Testis (tissue), 3 donors: ENCODE measurements around the gene DCDC2C. TPM values are rescaled to one million over a fixed set of nuclear protein-coding genes. Genes with fewer than 3 reads are reported as not detected.

ENCODE experiments used
- DNase-seq: peaks from one replicate; pipeline ENCODE4 v3.0.0-alpha.2; 2019
- H3K27ac ChIP-seq, 2 donors: fragments of 200-600 bp; sonication (generic); one replicate each; pipeline ENCODE4 v1.5.1; 2019
- H3K27me3 ChIP-seq: fragments of 200-600 bp; sonication (generic); one replicate; pipeline ENCODE4 v1.5.1; 2019
- H3K36me3 ChIP-seq: fragments of 200-600 bp; sonication (generic); one replicate; pipeline ENCODE4 v1.5.1; 2017; ENCODE audit warnings: low read depth; ENCODE audit errors: missing control alignments
- H3K4me1 ChIP-seq: fragments of 200-600 bp; sonication (generic); one replicate; pipeline ENCODE4 v1.5.1; 2019
- H3K4me3 ChIP-seq, 2 donors: fragments of 200-600 bp; sonication (generic); one replicate each; pipeline ENCODE4 v1.5.1; 2017 to 2019
- H3K9me3 ChIP-seq: fragments of 200-600 bp; sonication (generic); one replicate; pipeline ENCODE4 v1.5.1; 2017
- CTCF ChIP-seq, 3 experiments: fragments of 450-650 bp in 2 of 3; fragments of 200-600 bp in 1 of 3; sonication (generic) in 1 of 3; IDR thresholded peaks; one replicate each; pipeline ENCODE4 v1.5.1; 2016 to 2019; ENCODE audit warnings: antibody characterized with exemption in 3 of 3, mild to moderate bottlenecking in 2 of 3, moderate library complexity in 1 of 3
- POLR2A ChIP-seq: fragments of 450-650 bp; IDR thresholded peaks from one replicate; pipeline ENCODE4 v1.6.1; 2017; ENCODE audit warnings: antibody characterized with exemption, mild to moderate bottlenecking, moderate library complexity
- WGBS, 2 donors: methylation state at CpG; one replicate each; pipeline ENCODE4 v1.1.5; 2018; 5-methylcytosine and 5-hydroxymethylcytosine counted together
- intact Hi-C: fragments of 100-400 bp; cut with DNase I; formaldehyde crosslinking; loops from one replicate; pipeline ENCODE4 v1.15.1; 2023; ENCODE audit warnings: low total_unique reads
- polyA plus RNA-seq: library from polyadenylated mRNA; stranded (reverse); fragments of 350-450 nt; fragmentation: Illumina TruSeq; extraction: RNeasy Lipid Tissue Mini Kit (QIAGEN cat#74804); gene quantifications from one replicate; pipeline ENCODE4 v1.2.3, GENCODE V29; 2014; ENCODE audit warnings: low read depth, low replicate concordance; ENCODE audit not compliant: insufficient read depth
- total RNA-seq, 2 donors: library from RNA; depleted of rRNA; stranded (reverse); fragments of >200 nt; gene quantifications; one replicate each; pipeline ENCODE4 v1.2.3, GENCODE V29; 2016

Gene DCDC2C
- total and polyA plus RNA-seq, 3 donors from 2014 or later, result 9.9 to 12.1 (median 10.6) TPM

- Histone ChIP-seq H3K4me1 (no peaks in the 10 kb centered on the region), H3K27ac (no peak overlapping the region), H3K4me3 (no peak overlapping the region), H3K9me3 (no peaks in the 10 kb centered on the region), H3K36me3 (no peaks in the 10 kb centered on the region), H3K27me3 (no peaks in the 10 kb centered on the region)
- 82 to 87% methylated on average over 4 of the region's 4 CpGs for WGBS, 2 donors
- no peak for TF ChIP-seq POLR2A
- no peak for TF ChIP-seq CTCF (IDR thresholded peaks at IDR 0.05)
- DNase-seq, result no peak
- intact Hi-C loops, result no loop called here
Observed at GRCh38 chr2:3871002-3871401, 167.6 kb downstream of the DCDC2C start.

DNA sequence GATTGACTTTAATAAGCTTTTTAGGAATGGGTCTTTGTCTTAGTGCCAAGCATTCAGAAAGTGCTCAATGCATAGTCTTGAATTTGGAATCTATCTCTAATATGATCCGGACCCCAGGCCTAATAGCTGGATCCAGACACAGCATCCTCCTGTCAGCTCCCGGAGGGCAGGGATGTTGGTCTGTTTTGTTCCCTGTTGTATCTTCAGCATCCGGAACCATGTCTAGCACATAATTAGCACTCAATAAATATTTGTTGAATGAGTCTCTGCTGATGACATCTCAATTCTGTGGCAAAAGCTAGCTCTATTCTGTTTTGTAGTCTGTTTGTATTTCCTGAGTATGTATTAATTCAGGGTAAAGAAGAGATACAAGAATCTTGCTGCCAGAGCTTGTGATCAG, 169.1 kb downstream of the DCDC2C start:
- Histone ChIP-seq H3K4me1 (no peaks in the 10 kb centered on the region), H3K4me3 (no peak overlapping the region), H3K36me3 (no peaks in the 10 kb centered on the region), H3K9me3 (no peaks in the 10 kb centered on the region), H3K27me3 (no peaks in the 10 kb centered on the region), H3K27ac (no peak overlapping the region)
- TF ChIP-seq POLR2A, result no peak
- TF ChIP-seq CTCF (IDR thresholded peaks at IDR 0.05), result no peak
- no peak for DNase-seq
- 94 to 97% methylated on average over 3 of the region's 3 CpGs for WGBS, 2 donors
- intact Hi-C loops, result no loop called here

DNA sequence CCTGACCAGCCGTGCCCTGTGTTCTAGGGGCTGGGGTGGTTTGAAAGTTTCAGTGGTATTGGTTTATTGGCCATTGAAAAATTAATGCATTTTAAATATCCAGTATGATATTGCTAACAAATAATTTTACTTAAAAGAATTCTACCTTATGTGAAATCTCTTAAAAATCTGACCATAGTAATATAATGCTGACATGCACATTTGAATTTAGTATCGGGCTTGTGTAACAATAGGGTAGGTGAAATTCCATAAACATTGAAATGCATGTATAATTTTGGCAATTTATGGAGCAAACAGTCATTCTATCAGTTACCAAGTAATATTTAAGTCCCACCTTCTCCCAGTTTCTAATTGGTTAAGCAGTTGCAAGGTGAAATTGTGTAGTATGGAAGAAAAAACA, 170.5 kb downstream of the DCDC2C start:
- Histone ChIP-seq H3K4me3 (no peak overlapping the region), H3K27ac (no peak overlapping the region), H3K27me3 (no peaks in the 10 kb centered on the region), H3K9me3 (no peaks in the 10 kb centered on the region), H3K36me3 (no peaks in the 10 kb centered on the region), H3K4me1 (no peaks in the 10 kb centered on the region)
- TF ChIP-seq POLR2A (no peak), CTCF (IDR thresholded peaks at IDR 0.05) (no peak)
- no peak for DNase-seq
- WGBS, 2 donors, result 96 to 99% methylated on average over 2 of the region's 2 CpGs
- intact Hi-C loops, result no loop called here

- WGBS, 2 donors, result 53 to 64% methylated on average over 4 of the region's 4 CpGs
- Histone ChIP-seq H3K36me3 (no peaks in the 10 kb centered on the region), H3K4me3 (no peak overlapping the region), H3K27ac (no peak overlapping the region), H3K9me3 (no peaks in the 10 kb centered on the region), H3K4me1 (no peaks in the 10 kb centered on the region), H3K27me3 (no peaks in the 10 kb centered on the region)
- intact Hi-C loops, result no loop called here
- no peak for DNase-seq
- no peak for TF ChIP-seq POLR2A
- no peak for TF ChIP-seq CTCF (IDR thresholded peaks at IDR 0.05)
Observed at GRCh38 chr2:3876221-3876620, 172.8 kb downstream of the DCDC2C start.

GRCh38 chr2:3876685-3877084, 173.3 kb downstream of the DCDC2C start:
- H3K4me1 ChIP-seq, result no peaks in the 10 kb centered on the region
- H3K4me3 ChIP-seq, result no peak overlapping the region
- DNase-seq, result no peak
- WGBS, 2 donors, result 66 to 69% methylated on average over 3 of the region's 3 CpGs
- intact Hi-C loops, result no loop called here
- no peaks in the 10 kb centered on the region for H3K36me3 ChIP-seq
- H3K27ac ChIP-seq, result no peak overlapping the region
- H3K9me3 ChIP-seq, result no peaks in the 10 kb centered on the region
- TF ChIP-seq CTCF (IDR thresholded peaks at IDR 0.05) (no peak), POLR2A (no peak)
- no peaks in the 10 kb centered on the region for H3K27me3 ChIP-seq
